GM04503 (cell line): ENCODE measurements around the gene IKZF2.
A peak's percentile ranks its signal among the peaks of the same experiment; 100 is the strongest.
"Not testable (repeated sequence)": the region's sequence is repeated elsewhere in the genome, so short reads cannot be mapped to it uniquely, and the experiment has no call there.

ENCODE experiments used
- DNase-seq: peaks from one replicate; pipeline ENCODE4 v3.0.0-alpha.2; 2012; ENCODE audit warnings: low read depth

Gene IKZF2

DNA sequence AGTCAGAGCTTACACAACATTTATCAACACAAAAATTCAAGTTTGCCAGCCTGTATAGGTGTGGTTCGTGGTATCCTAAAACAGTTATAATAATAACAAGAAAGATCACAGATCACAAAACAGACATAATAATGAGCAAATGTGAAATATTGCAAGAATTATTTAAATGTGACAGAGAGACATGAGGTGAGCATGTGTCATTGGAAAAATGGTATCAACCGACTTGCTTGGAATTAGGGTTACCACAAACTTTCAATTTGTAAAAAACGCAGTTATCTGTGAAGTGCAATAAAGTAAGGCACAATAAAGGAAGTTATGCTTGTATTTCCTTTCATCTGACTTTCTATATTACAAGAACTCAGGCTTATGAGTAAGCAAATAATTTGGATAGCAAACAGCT, 116.8 kb downstream of the IKZF2 start:
- DNase-seq: no peak

DNA sequence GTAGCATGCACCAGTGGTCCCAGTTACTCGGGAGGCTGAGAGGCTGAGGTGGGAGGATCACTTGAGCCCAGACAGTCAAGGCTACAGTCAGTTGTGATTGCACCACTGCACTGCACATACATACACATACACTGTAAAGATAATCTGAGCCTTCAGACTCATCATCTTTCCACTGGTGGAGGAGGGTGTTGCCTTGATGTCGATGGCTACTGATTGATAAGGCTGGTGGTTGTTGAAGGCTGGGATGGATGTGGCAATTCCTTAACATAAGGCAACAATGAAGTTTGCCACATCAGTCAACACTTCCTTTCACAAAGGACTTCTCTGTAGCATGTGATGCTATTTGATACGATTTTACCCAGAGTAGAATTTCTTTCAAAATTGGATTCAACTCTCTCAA, 118.8 kb downstream of the IKZF2 start:
- no peak for DNase-seq

DNA sequence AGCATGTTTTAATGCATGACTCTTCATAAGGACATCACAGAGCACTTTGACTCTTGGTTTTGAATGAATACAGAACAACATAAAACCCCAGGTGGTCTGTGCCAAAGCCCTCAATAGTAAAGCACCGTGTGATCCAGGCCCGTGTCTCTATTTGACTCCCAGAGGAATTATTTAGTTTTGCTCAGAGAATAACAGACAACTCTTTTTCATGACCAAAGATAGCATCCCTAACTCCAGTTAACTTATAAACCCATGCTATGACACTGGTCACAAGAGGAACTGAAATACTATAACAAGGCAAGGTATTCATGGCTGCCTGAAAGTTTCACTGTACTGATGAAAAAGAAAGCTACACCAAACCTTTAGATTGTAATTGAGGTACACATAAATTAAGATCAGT, 128.4 kb downstream of the IKZF2 start:
- DNase-seq: no peak

DNA sequence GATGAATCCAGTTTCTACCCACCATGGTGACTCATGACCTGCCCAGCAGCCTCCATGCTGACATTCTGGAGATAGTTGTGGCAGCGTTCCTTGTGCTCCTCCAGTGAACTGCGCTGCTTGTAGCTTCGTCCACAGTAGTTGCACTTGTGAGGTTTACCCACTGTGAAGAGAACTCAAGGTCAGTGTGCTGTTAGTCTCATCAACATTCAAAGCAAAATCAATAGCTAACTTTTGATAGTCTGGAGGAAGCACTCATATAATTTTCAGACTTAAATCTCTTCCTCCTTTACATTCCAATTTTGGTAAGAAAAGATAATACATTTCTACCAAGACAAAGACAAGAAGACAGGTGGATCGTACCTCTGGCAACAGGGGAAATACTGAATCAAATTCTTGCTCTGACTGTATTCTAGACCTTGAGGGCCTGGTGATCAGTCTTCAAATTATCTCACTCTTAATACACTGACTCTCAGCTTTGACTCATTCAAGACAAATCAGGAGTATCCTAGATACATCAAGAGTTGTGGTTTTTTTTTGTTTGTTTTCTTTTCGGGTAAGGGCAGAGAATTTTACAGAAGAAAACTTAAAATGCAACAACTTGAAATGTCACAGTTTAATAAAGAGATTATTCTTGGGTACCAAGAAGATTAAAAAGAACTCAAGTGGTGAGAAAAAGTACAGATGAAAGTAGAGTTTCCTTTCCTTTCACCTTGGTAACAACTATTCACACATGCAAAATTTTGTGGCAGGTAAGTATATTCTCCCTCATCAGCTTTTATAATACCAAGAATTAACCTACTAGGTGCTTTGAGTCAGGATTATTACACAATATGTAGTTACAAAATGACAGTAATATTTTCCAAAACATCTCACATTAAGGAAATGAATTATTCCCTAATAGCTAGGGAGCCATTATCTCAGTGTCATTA, 129.2 kb downstream of the IKZF2 start:
- peak; percentile 28 for DNase-seq

DNA sequence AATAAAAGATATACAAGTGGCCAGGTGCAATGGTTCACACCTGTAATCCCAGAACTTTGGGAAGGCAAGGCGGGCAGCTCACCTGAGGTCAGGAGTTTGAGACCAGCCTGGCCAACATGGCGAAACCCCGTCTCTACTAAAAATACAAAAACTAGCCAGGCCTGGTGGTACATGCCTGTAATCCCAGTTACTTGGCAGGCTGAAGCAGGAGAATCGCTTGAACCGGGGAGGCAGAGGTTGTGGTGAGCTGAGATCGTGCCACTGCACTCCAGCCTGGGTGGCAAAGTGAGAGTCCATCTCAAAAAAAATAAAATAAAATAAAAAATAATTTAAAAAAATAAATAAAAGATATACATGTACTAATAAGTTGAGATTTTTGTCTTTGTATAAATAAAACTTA, 130.5 kb downstream of the IKZF2 start:
- not testable (repeated sequence) for DNase-seq

DNA sequence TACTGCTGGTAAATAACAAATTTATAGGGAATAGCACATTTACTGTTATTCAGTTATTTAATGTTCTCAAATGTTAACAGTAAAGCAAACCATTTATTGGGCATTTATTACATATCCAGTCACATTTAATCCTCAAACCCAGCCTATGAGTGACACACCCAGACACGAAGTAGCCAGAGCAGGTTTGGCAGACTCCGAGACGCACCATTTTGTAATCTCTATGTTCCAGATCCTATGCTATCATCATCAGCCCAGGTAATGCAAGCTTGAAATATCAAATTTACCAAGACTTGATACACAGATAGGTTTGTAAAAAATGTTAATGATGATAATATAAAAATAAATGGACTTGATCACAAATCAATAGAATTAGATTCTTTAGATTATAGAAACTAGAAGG, 131.1 kb downstream of the IKZF2 start:
- DNase-seq: no peak

DNA sequence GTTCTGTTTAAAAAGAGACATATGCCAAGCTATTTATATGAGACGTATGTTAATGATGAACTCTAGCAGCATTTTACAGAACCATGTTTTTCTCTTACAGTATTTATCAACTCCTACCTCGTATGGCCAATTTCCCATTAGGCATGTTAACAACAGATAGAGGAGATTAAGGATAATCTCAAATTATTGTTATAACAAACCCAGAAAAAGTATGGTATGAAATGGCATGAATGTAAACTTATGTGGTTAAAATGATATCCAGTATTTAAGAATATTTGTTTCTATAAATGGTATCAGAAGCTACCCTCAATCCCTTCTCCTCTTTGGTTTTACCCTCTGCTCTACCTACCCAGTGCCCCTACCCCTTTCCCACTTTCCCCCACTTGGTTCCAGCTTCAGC, 132.0 kb downstream of the IKZF2 start:
- DNase-seq: no peak

DNA sequence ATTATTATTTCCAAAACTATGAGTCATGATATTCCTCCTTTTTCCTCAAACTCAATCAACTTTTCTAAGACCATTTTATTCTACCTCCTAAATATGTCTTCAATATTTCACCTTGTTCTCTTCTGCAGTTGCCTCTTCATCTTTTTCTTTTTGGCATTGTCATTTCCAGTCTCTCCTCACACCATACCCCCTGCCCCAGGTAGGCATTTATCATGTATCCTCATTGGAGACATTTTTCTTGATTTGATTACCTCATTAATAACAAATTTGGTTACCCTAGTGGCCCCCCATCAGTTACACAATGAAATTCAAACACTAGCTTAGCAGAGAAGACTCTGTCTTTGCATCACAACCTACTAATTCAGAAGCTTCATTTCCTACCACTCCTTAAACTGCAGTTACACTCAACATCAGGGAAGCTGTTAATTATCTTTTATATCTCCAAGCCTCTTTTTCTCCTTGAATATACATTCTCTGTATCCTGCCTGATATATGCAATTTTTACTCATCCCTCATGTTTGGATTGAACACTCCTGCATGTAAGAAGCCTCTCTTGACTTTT, 133.0 kb downstream of the IKZF2 start:
- no peak for DNase-seq

DNA sequence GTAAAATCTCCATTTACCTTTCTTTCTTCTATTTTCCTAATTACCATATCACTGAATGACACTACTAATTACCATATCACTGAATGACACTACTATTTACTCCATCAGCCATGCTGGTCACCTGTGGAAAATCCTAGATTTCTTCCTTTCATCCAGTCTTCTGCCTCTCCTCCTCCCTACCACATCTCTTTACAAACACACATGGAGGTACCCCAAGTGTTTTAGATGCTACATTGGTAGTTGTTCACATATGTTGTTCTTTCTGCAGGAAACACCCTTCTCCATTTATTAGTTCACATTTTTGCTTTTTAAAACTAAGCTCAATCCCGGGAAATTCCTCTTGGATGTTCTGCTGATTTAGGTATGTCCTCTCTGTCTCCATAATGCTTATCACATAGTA, 134.0 kb downstream of the IKZF2 start:
- no peak for DNase-seq

DNA sequence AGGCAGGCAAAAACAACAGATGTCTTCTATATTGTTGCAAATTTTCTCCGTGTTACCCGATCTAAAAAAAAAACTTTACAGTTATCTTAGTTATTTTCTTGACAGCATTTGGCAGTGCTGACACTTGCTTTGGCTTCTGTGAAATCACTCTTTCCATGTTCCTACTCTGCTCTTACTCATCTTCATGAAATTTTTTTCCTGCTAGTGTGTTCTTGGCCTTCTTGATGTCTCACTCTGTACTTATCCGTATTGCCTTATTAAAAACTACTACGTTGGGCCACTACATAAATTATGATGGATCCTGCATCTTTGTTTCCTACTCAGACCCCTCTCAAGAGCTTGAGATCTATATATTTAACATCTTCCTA, 134.4 kb downstream of the IKZF2 start:
- DNase-seq: no peak

DNA sequence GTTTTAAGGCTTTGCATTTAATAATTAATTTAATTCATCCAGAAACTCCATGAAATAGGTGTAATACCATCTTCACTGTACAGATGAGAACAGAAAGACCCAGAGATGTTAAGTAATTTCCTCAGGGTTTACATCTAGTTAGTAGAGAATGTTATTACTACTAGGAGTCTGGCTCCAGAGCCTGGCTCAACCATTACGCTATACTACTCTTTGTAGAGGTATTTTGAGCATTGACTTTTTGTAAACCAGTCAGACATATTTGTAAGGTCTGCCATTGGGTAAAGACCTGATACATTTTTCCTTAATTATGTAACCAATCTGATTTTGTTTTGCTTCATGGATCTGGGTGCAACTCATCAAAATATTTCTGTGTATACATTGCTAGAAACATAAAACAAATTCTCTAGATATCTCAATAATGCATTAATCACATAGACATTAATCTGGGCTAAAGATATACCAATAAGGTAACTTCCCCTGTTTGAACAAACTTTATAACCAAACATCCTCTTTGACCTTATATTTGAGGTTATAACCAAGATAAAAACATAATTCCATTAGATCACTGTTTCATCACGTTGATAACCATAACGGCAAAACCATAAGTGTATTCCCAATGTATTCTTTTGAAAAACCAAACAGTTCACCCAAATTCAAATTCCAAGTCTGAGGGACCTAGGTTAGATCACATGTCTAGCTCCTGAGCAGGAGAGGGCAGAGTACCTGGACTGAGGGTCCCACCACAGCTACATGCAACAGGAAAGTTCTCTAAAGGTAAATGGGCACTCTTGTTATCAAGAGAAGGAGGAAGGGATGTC, 135.0 kb downstream of the IKZF2 start:
- DNase-seq: no peak

DNA sequence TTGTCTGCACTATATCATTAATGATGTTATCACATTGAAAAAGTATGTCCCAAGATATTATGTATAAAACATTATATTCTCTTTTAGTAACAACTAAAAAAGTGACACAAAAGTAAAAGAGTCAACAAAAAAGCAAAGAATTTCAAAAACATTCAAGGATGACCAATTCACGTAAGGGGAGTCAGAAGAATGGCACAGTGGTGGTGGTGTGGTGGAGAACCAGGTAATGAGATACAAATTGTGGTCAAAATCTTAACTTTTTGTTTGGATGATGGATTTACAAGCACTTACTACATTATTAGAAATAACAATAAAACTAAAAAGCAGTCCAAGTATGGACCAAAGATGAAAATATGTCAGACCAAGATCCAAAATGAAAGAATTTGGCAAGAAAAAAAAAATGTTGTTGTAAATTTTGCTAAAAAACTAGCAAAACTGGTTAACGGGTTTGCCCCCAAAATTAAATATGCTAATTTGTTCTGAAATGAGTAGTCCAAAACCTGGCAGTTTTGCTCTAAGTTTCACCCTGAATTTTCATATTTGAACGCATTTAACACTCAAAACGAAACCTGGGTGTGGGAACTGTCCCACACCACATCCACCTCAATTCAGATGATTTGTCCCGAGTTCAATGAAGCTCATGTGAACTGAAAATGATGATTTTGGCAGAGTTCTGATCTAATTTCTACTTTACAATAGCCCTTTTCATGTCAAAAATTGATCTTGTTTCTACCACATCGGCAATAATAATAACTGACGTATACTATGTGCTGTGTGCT, 135.8 kb downstream of the IKZF2 start:
- DNase-seq: no peak

DNA sequence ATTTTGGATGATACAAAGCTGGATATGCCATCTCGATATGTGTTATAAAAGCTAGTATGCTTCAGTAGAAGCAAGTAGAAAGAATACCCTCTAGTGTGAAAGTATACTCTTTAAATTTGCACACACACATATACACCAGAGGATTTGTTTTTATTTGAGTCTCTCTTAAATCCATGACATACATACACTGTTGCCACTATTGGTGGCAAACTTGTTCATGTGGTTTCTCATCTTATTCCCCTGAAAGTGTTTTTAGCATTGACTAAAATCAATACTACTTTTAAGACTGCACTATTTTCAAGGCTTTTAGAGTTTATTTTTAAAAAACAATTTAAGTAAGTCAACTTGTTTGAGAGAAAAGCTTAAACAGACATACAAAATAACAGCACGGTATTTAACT, 137.4 kb downstream of the IKZF2 start:
- no peak for DNase-seq

DNA sequence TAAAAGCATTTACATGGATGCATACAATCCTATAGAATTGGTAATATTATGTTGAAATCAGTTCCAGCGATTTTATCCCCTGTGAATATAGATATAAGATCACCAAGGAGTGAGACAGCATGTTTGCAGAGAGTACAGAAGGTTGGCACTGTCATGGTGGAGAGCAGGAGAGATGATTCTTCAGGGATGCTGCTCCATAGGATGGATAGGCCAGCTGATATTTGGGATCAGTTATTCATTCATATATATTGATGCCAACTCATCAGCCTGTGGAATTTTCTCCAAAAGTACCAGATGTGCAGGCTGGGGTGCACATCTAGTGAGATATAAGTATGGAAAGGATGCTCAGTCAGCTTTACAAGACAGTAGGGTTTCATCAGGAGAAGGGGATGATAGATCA, 139.9 kb downstream of the IKZF2 start:
- no peak for DNase-seq

DNA sequence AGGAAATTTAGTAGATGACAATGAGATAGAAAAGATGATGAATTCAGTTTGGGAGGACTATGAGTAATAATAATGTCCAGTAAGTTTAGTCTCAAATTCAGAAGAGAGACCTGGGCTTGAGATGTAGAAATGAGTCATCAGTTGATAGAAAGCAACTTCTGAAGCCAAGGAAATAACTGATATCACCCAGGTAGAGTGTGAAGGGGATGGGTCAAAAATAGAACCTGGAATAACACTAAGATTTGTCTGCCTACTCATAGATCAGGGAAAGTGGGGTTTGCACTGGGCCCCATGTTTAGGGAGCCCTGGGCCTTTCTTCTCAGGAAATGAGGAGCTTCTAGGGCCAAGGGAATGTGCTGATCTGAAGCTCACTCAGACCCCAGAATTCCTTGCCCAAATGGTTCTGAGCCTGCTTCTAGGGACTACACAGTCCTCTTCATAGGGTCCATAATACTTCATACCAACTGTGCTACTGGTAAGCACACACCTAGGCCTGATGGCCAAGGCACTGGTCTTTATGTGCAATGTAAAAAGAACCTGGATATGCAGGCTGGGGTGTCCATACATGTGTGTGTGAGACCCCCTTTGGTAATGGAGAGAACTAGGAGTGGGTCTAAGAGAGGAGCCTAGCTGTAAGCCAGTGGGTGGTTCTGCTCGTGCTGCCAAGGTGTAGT, 141.2 kb downstream of the IKZF2 start:
- no peak for DNase-seq

DNA sequence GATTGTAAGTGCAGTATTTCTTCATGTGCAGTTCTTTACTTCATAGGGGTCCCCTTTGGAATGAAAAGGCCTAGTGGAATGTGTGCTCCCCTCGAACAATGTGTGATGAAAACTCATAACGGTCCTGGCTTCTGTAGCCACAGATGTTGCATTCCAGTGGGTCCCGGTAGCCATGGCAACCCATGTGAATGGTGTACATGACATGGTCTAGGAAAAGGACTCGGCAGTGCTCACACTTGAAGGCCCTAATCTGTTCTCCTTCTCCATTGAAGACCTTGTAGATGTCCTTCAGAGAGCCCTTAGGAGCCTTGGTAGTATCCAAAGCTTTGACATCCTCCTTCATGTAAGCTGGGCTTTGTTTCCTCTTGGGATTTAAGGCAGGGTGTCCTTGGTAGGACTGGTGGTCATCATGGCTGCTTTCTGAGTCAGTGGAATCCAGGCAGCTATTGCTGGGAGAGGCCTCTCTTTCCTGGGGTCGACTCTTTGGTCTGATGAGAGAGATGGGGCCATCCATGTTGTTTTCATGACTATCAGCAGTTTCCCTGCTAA, 144.0 kb downstream of the IKZF2 start:
- no peak for DNase-seq

DNA sequence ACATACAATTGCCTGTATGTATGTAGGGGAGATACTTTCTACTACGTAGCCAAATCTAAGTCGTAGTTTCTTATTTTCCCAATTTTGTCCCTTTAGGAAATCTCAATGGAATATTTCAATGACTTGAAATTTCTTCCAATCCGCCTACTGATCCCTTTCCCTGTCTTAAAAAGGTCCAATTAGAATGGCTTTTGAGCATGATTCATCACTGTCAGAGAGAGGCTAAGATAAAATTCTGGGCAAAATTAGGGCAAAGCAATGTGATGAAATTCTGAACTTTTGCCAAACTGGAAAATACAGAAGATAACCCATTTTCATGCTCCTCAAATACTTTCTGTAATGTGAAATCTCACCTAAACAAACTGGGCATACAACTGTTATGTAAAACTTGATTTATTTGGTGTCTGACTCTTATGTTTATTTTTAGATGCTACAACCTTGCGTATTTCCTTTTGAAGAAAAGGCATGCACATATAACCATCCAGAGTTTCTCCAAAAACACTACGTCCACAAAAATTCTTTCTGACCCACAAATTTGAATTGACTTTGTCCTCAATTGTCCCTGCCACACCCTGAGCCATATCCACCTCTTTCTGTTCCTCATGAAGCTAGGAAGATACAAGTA, 147.1 kb downstream of the IKZF2 start:
- no peak for DNase-seq

DNA sequence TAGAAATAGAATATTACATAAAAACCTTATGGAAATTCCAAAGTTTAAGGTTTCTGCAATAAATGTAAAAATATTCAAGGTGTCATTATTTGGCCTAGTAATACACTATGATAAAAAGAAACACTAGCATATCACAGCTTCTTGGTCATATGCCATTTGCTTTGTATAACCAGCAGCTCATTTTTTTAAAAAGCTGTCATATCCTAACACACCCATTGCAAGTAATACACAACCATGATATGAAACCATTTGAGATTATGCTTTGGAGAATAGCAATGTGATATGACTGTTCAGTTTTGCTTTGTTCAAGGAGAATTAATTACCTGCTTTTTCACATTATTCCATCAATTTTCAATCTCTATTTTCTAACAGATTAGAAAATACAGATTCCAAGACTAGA, 149.0 kb downstream of the IKZF2 start:
- DNase-seq: no peak

DNA sequence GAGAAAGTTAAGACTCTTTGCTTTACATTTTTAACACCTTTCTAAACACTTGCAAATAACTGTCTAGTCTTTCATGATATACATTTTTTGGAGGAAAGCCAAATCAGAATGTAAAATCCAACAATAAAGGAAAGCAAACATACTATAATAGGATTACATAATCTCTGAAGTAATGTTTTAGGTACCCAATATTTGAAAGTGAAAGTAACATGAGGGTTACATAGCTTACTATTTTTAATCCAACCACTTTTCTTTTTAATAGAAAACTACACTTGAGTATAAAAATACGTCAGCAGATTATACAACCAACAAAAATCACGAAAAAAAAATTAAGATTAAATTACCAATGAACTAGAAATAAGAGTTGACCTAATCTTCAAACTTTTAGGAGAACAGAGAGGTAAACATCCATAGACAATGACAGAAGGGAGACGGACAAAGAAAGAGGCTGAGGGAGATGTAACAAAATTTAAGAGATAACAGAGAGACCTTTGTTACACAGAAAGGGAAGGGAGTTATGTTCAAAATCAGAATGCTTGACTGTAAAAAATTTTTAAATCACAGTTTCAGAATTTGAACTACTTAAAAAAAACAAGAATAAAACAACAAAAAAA, 150.0 kb downstream of the IKZF2 start:
- no peak for DNase-seq

DNA sequence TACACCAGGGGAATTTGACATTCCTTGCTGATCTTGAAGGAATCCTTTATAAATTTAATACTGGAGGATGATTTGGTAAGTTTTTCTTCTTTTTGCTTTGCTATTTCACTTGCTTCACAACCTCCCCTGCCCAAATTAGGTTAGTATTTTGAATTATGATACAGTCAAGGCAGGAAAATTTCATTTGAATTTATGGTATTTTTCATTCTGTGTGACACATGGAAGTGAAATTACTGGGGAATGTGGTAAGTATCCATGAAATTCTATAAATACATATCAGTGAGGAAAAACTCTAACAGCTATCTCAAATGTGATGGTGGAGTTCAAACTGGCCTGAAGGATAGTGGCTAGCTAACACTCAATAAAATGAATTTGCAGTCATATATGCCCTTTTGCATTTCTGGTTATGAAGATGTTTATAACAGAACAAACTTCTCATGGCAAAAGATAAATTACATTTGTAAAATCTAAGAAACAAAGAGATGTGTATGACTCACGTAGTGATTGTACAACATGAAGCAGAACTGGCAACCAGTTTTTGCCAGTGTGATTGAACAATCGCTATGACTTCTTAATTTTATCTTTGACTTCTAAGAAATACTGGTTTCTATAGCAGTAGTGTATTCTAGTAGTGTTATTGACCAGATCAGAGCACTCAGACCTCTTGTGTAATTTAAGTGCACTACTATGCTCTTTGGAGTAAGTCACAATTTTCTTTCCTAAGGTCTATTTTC, 152.6 kb downstream of the IKZF2 start:
- DNase-seq: no peak
